NB4 (cell line): Measurements from ENCODE around the gene KRT72.

Experiments used
- DNase-seq: peaks from one replicate; pipeline ENCODE4 v3.0.0; 2010; ENCODE audit warnings: low read depth
- H3K4me3 ChIP-seq: one replicate; pipeline ENCODE4 v1.5.1; 2011; ENCODE audit warnings: mild to moderate bottlenecking, low read depth, low read length, moderate library complexity
- CTCF ChIP-seq: IDR thresholded peaks from one replicate; pipeline ENCODE4 v1.5.1; 2012; ENCODE audit warnings: low read depth, low read length
- MYC ChIP-seq: IDR thresholded peaks from 2 replicates; pipeline ENCODE4 v1.6.1; 2011; ENCODE audit warnings: low read depth, low read length
- POLR2A ChIP-seq: IDR thresholded peaks from 2 replicates; pipeline ENCODE4 v1.6.1; 2011; ENCODE audit warnings: mild to moderate bottlenecking; ENCODE audit not compliant: insufficient read length; ENCODE audit errors: extremely low read depth
- TF ChIP-seq, protein P1 (sequence below): IDR thresholded peaks from 2 replicates; pipeline ENCODE4 v1.6.1; 2011; ENCODE audit warnings: low read depth, low read length

The KRT72 gene

DNA sequence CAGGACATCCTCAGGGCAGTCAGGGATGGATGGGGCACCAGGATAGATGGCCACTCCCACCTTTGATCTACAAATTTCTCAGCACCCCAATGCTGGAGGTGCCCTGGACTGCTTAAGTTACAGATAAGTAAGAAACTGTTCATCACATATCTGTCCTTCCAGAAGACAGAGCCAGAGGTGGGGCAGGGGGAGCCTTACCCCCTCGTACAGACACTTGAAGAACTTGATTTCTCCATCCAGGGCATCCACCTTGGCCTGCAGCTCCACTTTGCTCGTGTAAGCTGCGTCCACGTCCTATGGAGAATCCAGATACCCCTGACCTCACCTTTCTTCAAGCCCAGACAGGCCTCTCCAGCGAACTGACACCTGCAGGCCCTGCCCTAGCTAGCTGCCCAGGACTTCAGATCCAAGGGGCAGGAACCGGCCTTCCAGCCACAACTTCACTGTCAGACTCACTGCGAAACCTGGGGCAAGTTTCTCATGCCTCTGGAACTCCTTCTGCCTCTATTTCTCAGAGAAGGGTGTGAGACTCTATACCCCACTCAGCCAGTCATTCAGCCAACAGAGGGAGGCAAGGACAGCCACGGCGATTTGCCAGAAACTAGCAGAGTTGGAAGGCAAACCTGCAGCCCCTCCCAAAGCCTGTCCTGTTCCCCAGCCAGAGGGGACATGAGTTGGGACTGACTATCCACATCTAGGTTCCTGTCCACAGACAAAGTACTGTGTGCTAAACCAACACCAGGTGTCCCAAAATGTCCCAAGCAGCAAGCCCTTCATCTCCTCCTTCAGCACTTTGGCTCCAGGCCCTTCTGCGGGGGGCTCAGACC is 13.3 kb upstream of the KRT72 start:
- TF ChIP-seq MYC (no peak), POLR2A (no peak), CTCF (no peak)
- TF ChIP-seq, protein P1, sequence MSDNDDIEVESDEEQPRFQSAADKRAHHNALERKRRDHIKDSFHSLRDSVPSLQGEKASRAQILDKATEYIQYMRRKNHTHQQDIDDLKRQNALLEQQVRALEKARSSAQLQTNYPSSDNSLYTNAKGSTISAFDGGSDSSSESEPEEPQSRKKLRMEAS: no peak
- no peak overlapping the region for H3K4me3 ChIP-seq
- DNase-seq: no peak

DNA sequence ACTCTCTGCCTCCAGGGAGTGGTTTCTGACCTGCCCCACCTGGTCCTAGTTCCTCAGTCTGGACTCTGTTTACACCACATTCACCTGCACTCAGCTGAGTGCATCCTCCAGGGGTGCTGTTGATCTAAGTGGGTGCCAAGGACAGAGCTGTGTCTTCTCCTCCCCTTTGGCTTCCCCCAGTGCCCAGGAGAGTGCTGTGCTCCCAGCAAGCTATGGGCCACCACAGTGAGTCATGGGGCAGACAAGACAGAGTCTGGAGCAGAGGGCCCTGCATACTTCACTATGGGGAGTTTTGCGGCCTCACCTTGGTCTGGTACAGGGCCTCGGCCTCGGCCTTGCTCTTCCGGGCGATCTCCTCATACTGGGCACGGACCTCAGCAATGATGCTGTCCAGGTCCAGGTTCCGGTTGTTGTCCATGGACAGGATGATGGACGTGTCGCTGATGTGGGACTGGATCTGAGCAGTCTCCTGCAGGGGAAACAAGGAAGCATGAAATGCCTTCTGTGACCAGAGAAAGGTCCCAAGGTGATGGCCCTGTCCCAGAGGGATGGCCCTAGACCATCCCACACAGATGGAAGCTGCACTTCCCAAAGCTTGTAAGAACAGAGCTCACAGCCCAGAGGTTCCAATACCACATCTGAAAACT is 12.2 kb upstream of the KRT72 start:
- no peak overlapping the region for H3K4me3 ChIP-seq
- TF ChIP-seq POLR2A (no peak), CTCF (no peak), MYC (no peak)
- TF ChIP-seq, protein P1: no peak
- no peak for DNase-seq

- TF ChIP-seq, protein P1: no peak
- TF ChIP-seq CTCF (no peak), POLR2A (no peak), MYC (no peak)
- H3K4me3 ChIP-seq: no peak overlapping the region
- no peak for DNase-seq
Measured at GRCh38 chr12:52612431-52613383, 11.4 kb upstream of the KRT72 start.

DNA sequence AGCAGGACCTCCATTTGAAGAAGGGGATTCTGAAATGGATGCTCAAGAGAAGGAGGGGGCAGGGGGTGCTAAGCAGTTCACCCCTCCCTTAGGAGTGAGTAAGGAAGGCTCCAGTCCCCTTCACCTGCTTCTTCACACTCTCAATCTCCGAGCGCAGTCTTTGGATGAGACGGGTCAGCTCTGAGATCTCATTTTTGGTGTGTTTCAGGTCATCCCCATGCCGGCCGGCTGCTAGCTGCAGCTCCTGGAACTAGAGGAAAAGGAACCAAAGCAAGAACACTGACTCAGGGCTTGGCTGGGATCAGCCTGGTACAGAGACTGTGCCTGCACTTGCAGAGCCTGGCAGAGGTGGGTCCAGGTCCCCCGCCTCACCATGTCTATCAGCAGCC is 9.8 kb upstream of the KRT72 start:
- no peak for DNase-seq
- TF ChIP-seq MYC (no peak), CTCF (no peak), POLR2A (no peak)
- TF ChIP-seq, protein P1: no peak
- no peak overlapping the region for H3K4me3 ChIP-seq

DNA sequence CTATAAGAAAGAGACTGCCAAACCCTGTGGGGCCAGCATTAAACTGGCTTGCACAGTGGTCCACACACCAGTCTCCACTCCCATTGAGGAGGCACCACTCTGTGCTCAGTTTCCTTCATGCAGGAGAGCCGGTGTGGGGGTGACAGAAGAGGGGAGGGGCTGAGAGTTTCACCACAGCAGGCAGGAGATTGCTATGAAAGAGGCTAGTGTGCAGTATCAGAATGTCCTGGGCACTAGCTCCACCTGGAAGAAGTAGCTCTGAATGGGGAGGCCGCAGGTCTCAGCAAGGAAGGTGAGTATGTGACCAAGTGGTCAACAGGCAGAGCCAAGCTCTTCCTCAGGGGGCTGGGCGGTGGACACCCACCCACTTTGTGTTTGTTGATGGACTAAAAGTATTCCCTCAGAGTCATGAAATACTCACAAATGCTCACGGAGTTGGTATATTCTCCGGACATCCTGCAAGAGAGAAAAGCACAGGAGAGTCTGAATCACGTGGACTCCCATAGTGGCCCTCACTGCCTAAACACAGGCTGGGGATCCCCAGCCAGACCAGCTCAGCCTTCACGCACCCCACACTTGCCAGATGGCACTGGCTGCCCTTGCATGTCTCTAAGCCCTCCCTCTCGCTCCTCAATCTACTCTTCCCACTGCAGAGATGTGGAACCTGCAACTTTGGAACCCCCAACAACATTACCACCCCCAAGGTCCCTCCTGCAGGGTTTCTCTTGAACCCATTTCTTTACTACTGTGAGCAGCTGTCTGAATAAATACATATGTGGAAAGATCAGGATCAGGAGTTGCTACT is 7.8 kb upstream of the KRT72 start:
- no peak for DNase-seq
- no peak overlapping the region for H3K4me3 ChIP-seq
- TF ChIP-seq POLR2A (no peak), MYC (no peak), CTCF (no peak)
- TF ChIP-seq, protein P1: no peak
